GM21447 (cell line): ENCODE measurements around the gene PMPCA.

Experiments
- ATAC-seq: cut with Tn5 transposase; IDR thresholded peaks from one replicate; pipeline ENCODE4 v1.9.1; 2021; ENCODE audit not compliant: unreplicated experiment

The PMPCA gene, protein sequence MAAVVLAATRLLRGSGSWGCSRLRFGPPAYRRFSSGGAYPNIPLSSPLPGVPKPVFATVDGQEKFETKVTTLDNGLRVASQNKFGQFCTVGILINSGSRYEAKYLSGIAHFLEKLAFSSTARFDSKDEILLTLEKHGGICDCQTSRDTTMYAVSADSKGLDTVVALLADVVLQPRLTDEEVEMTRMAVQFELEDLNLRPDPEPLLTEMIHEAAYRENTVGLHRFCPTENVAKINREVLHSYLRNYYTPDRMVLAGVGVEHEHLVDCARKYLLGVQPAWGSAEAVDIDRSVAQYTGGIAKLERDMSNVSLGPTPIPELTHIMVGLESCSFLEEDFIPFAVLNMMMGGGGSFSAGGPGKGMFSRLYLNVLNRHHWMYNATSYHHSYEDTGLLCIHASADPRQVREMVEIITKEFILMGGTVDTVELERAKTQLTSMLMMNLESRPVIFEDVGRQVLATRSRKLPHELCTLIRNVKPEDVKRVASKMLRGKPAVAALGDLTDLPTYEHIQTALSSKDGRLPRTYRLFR

DNA sequence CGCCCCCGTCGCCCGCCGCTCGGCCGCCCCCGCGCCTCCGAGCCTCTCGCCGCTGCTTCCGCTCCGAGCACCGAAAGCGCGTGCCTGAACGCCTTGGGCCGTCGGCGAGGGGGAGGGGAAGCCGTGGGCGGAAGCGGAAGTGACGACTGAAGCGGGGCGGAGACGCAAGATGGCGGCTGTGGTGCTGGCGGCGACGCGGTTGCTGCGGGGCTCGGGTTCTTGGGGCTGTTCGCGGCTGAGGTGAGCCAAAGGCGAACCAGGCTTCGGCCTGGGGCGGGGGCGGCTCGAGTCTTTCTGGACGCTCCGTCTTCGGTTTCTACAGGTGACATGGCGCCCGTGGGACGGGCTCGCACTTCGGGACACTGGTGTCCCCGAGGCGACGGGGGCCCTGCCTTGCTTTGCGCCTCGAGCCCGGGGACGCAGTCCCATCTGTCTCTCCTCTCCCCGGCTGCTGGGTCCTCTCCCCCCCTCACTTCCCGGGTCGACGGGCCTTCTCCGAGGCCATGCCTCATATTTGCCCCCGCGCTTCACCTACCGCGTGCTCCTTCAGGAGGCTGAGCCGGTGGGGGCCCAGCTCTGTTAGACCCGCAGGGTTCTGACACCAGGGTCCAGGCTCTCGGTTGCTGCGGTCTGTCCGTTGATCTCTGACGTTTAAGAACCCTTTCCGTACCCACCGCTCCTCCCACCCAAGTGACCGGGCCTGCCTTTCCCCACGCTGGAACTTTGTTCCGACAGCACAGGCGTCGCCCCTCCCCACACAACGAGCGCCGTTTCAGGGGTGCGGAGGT is at the start of gene PMPCA, which contains the start of gene ENTR1:
Gene PMPCA, plus strand, starts transcription at position 159 of the 788 bp plus-strand sequence. Its CDS starts 11 bp downstream, at position 170.
Gene ENTR1, minus strand, starts transcription at position 115 of the 788 bp plus-strand sequence. CDS start 217 bp downstream, outside the sequence.
- ATAC-seq: peak; percentile 77

DNA sequence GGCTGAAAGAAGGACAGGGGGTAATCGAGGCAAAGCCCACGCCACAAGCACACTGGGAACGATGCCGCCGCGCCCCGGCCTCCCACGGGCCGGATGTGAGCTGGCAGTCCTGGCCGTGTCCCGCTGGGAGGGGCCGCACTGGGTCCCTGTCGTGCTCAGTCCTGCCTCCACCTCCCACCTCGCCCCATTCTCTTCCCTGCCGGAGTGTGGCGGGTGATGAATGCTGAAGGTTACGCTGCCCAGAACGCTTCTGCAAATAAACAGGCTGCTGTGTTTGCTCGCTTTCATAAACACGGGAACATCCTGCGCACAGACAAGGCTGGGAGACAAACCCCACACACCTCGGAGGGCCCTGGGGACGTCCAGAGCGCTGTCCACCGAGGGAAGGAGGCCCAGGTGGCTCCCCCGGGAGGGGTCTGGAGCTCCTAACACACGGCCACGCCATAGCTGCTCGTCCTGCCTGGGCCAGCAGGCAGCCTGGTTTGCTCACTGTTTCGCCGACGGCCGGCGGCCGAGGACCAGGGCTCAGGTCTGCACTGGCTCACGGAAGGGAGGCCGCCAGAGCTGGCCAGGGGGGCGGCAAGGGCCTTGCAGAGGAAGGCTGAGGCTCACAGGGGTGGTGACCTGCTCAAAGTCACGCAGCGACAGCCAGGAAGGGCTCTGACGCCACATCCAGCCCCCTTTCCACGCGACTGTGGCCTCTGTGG is 49.3 kb upstream of the PMPCA start:
- no peak for ATAC-seq

DNA sequence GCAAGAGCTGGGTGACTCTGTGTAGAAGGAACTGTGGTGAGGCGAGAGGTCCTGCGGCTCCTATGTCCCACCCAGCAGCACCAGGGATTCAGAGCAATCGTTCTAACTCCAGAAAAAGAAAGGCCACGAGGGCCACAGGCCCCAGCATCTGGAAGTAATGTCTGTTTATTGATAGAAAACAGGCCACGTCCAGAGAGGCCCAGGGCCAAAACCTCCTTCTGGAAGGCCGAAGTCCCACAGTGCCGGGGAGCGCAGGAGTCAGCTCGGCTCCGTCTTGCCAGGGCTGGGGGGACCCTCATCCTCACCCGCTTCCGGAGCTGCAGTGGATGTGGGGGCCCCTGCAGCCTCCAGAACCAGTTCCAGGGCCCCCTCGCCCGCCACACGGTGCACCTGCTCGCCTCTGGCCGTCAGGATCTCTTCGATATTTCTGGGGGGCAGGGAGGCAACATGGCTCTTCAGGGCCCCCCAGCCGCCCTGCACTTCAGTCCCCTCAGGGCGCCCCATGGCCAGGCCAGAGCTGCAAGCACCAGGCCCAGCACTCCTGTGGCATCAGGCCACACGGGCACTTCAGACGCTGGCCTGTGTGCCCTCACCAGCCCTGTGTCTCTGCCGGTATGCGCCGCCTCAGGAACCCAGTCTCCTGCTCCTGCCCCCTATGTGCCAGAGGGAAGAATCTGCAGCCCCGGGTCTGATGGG is 48.6 kb upstream of the PMPCA start:
- no peak for ATAC-seq

DNA sequence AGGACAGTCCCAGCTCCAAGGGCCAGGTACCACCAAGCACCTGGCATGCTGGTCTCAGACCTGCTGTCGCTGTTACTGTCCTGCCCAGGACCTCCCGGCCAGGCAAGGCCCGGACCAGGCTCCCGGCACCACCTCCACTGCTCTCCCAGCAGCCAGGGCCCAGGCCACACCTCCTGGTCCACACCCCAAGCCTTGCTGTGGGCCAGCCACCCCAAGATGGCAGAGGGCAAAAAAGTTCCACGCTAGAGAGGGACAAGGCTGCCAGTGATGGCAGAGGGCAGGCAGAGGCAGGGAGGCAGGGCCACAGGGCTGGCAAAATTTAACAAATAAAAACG is 48.0 kb upstream of the PMPCA start:
- no peak for ATAC-seq

DNA sequence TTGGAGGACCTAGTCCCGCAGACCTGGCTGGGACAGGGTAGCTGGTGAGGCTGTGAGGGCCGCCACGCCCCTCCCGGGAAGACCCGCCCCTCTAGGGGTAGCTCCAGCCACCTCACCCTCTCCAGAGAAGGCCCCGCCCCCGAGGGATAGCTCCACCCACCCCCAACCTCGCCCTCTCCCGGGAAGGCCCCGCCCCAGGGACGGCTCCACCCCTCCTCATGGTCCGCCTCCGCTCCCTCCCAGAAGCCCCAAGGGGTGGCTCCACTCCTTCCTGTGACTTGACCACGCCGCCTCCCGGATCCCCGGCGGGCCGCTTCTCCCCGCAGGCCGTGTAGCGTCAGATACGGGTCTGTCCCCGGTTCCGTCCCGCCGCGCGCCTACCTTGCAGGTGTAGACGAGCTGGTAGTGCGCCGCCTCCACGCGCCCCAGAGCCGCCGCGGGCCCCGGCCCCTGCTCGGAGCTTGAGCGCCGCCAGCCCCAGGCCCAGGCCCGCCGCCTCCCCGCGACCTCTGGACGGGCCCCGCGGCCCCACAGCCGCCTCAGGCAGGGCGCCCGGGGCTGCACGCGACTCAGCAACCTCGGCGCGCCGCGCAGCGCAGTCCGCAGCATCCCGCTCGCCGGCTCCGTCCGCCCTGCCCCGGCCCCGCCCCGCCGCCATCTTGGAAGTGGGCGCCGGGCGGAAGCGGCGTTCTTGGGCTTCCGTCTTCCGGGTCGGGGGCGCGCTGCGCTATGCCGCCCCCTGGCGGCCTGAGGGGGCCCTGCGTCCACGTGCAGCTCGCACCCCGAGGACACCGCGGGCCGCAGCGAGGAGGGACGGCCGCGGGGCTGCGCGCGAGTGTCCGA is 47.1 kb upstream of the PMPCA start, which contains the start of gene DNLZ:
Gene DNLZ, minus strand, starts transcription at position 639 of the 843 bp plus-strand sequence. Its CDS starts 30 bp downstream, at position 609.
- ATAC-seq: peak; percentile 86

DNA sequence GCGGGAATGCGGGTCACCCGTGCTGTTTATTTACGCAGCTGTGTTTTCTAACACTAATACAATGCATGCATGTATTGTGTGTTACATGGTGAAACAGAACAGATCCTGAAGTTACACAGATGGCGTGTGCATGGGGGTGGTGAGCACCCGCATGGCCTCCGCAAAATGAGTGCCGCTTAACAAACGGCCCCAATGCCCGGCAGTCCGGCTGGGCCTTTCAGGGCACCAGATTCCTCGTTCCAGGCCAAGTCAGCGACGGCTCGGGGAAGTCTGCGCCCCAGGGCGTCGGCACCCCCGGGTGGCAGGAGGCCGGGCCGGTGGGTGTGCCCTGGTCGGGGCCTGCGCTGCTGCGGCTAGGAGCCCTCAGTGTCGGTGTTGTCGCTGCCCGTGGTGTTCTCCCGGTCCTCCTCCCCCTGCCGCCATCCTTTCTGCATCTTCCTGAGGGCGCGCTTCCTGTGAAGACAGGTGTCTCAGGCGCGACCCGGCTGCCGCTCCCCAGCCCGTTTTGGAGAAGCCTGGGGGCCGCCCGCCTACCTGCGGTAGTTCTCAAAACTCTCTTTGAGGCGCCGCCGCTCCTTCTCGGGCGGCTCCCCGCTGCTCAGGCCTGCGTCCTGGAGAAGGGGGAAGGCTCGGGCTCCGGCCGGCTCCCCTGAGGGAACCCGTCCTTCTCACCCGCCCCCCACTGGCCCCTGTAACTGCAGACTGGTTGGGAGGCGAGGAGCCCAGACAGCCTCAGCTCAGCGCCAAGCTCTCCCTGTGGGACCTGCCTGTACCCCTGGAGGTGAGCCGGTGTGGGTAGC is 46.3 kb upstream of the PMPCA start:
- ATAC-seq: no peak

DNA sequence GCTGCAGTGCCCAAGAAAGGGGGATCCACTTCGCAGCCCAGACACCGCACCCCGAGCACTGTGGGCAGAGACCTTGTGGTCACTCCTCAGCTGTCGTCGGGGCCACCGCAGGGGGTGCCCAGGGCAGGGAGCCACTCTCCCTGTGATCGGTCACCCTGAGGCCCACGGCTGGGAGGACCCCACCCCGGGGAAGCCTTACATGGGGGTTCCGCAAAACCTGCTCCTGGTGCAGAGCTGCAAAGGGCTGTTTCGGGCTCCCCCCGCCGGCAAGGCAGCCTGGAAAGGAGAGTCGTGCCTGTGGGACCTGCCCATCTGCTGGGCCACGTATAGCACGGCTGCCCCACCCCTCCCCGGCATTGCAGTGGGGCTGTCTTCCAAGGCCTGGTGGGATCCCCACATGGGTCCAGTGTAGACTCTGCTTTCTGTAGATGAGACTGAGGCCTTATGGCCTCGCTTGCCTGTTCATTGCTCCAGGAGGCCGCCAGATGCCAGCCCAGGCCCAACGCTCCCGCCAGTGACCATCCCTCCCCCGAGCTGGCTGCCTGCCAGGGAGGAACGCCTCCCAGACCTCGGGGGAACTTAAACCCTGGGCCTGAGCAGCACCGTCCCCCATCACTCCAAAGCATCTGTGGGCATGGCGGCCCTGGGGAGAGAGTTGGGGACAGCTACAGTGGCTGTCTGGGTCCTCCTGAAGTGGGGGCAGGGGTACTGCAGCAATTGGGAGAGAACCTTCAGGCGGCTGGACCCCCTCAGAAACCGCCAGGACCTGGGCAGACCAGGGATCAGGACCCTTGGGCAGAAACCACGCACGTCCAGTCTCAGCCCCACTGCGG is 45.3 kb upstream of the PMPCA start:
- no peak for ATAC-seq

DNA sequence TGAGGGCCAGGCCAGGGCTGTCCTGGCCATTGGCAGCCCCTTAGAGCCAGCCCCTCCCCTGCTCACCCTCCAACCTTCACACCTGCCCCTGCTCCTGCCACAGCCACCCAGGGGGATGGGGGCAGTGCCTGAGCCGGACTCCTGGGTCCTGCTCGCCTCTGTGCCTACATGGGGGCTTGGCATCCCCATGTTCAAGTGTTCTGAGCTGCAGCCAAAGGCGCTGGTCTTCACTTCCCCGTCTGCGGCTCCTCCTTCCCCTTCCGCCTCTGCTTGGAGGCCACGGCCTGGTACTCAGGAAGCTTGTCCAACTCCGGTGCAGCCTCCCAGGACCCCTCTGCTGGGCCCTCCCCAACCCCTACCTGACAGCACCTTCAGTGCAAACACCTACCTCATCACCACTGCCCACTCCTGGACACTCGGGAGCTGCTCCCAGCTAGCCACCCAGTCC is 44.7 kb upstream of the PMPCA start:
- no peak for ATAC-seq

DNA sequence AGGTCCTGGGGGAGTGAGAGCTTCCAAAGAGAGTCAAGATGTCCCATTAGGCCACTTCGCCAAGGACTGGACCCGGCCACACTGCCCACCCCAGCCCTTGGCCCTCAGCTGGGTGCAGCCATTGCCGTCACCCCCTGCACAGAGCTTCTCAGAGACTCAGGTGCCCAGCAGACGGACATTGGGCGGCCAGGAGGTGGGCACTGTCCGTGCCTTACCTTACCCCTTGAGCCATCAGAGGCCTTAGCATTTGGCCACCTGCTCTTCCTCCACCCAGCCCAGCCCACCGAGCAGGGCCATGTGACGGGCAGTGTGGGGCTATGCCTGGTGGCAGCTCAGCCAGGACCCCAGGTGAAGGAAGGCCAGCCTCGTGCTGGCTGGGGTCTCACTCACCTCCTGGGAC is 43.6 kb upstream of the PMPCA start:
- no peak for ATAC-seq

DNA sequence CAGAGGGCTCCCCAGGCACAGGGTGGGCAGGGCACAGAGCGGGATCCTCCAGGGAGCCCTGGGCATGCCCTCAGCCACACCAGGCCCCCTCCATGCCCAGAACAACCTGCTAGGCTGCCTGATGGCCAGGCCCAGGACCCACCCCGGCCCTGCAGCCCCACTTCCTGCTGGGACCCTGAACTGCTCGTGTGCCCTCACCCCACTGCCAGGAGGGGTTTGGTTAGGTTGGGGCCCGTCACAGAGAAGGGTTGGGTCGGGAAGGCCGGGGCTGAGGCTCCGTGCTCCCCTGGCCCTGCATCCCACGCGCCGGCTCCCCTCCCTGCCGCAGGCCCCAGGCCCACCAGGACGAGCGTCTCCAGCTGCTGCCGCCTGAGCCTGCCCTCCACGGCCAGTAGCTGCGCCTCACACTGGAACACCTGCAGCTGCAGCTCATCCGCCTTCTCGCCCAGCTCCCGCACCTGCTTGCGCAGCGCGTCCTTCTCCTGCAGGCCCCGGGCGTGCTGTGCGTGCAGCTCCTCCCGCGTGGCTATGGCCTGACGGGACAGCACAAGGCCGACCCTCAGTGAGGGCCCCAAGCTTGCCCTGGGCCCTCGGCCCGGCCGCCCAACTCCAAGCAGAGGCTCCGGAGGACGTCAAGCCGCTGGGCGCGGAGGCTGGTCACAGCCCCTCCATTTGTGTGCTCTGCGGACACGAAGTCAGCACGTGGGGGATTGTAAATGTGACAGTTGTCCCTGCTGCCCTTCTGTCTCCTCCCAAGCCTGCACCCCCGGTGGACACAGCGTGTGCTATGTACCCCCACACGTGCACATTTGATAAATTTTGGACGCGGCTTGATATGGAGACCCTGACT is 42.9 kb upstream of the PMPCA start:
- no peak for ATAC-seq

DNA sequence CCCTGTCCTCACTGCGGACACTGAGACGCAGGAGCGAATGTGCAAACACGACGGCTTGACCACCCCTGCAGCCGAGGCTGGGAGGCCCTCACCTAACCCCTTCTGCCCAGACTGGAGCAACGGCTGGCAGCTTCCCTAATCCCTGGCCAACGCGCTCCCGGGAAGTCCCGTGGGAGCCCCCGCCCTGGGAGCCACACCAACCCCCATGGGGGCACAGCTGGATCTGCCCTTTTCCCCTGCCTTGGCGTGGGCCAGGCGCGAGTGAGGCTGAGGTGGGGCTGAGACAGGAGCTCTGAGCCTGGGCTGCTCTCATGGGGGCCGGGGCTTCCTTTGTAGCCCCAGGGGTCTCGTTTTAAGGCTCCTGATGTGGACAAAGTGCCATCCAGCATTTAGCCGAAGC is 42.3 kb upstream of the PMPCA start:
- no peak for ATAC-seq

DNA sequence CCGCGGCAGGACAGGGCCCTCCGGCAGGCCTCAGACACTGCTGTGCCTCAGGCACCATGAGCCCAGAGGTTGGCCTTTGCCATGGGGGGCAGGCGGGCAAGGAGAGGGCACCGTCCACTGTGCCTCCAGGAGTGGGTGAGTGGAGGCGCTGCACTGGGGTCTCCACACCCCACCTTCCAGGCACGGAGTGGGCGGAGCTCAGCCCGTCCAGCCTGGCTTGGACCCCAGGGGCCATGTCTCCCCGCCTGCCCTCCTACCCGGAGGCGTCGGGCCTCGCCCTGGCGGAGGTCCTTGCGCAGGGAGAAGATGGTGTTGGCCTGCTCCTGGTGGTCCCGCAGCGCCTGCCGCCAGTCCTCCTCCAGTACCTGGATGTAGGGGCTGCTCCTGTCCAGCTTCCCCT is 40.4 kb upstream of the PMPCA start:
- no peak for ATAC-seq

DNA sequence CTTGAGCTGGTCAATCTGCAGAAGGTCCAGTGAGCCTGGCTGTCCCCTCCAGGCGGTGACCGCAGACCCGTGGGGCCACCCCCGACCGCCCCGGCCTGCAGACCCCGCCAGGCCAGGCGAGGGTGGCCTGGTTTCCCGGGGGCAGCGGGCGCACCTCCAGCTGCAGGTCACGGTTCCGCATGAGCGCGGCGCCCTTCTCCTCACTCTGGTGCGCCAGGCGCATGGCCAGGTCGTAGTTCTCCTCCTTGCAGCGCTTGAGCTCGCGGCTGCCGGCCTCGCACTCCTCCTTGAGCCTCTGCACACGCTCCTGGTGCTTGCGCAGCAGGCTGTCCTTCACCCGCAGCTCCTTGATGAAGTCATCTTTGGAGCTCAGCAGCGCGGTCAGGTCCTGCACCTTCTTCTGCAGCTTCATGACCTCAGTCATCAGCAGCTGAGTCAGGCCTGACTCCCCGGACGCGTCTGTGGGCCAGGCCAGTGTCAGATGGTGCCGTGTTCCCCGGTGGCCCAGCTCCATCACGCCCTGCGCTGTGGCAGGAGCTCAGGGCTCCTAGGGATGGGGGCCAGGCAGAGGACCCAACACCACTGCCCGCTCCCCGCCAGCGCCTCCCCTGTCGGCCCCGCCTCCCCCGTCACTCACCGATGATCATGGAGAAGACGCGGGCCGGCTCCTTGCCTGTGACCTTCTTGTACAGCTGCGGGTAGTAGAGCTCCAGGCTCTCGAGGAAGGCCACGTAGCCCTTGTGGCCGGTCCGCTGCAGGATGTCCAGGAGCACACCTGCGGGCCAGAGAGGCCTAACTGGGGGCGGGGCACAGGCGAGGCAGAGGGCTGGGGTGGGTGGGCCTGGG is 39.5 kb upstream of the PMPCA start:
- no peak for ATAC-seq

DNA sequence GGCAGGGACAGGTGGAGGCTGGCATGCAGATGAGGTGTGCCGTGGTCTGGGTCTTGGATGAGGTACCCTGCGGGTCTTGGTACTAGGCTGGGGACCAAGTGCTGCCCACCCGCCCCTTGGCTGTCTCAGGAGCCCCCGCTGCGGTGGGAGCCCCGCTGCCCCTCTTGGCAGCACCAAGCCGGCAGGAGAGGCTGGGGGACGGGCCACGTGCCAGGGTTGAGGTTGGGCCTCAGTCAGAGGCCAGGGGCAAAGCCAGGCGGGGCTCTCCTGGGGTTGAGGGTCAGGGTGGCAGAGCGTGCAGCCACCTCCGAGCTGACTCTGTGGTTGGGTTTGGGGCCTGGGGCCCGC is 39.0 kb upstream of the PMPCA start:
- ATAC-seq: no peak

DNA sequence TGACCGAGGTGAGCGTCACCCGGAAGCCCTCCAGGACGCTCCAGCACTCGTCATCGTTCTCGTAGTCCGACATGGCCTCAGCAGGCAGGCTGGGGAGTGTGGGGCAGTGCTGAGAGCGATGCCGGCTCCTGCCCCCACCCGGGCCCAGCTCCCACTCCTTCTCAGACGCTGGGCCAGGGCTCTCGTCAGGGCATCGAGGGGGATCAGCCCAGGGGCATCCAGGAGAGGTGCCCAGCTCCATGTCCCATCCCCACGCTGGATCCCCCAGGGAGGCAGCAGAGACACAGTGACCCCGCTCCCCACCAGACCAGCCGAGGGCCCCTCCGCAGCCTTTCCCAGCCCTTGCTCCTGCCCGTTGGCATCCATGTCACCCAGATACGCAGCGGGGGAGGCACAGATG is 38.5 kb upstream of the PMPCA start:
- ATAC-seq: no peak

DNA sequence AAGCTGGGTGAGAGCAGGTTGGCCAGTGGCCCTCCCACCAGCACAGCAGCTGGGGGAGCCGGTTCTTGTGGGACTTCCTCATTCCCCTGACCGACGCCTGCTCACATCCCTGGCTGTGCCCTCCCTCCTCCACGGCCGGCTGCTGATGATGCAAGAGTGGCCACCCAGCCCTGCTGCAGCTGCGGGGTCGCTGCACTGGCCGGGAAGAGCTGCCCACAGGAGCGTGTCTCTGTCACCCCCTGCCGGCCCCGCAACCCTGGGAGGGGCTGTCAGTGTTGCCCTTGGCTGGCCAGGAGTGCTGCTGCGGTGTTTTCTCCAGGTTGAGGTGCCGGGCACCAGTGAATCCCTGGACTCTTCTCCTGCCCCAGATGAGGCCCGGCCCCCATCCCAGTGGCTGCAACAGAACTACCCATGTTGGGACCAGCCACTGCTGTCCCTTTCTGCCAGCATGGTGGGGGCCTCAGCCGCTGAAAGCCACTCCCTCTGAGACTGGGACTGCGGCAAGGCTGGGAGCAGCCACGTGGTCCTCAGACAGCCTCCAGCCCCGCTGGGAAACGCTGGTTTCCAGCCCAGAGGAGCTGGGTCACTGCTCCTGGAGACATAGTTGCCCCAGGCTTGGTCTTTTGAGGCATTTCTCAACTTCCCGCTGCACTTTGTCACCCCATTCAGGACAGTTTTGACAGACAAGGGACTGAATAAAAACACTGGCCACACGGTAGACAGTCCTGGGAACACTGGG is 37.7 kb upstream of the PMPCA start:
- ATAC-seq: no peak
